Stimulated activated CD4-positive, alpha-beta T cell treated with anti-CD3 and anti-CD28 coated beads, Interleukin-15, amount 100 ng/mL, for 24 hours (primary cell): ENCODE measurements around the gene DCX.

Source experiments
- DNase-seq: peaks from one replicate; pipeline ENCODE4 v3.0.0-alpha.2; 2020

DCX gene

GRCh38 chrX:111302284-111302683 is 109.7 kb downstream of the DCX start:
- no peak for DNase-seq

GRCh38 chrX:111288841-111289240 is 123.2 kb downstream of the DCX start:
- DNase-seq: no peak

GRCh38 chrX:111284631-111285293 is 127.2 kb downstream of the DCX start:
- no peak for DNase-seq

- no peak for DNase-seq
These were observed 128.5 kb downstream of the DCX start for GRCh38 chrX:111283446-111283845.

GRCh38 chrX:111282991-111283390 is 129.0 kb downstream of the DCX start:
- DNase-seq: no peak

- DNase-seq: no peak
These were observed 129.9 kb downstream of the DCX start for GRCh38 chrX:111282139-111282538.

GRCh38 chrX:111270339-111270738 is 141.7 kb downstream of the DCX start, which contains the start of gene CAPN6:
CAPN6 (minus strand) TSS chrX:111270483; CDS start chrX:111263936, 6,547 bp downstream.
- DNase-seq: no peak

GRCh38 chrX:111268506-111268905 is 143.5 kb downstream of the DCX start:
- no peak for DNase-seq

GRCh38 chrX:111265486-111265885 is 146.5 kb downstream of the DCX start:
- DNase-seq: no peak

- no peak for DNase-seq
These were observed 147.6 kb downstream of the DCX start for GRCh38 chrX:111264385-111264784.

GRCh38 chrX:111262086-111262485 is 149.9 kb downstream of the DCX start:
- no peak for DNase-seq

- no peak for DNase-seq
These were observed 151.5 kb downstream of the DCX start for GRCh38 chrX:111260451-111260850.

- no peak for DNase-seq
These were observed 152.4 kb downstream of the DCX start for GRCh38 chrX:111259559-111259958.

GRCh38 chrX:111257733-111258132 is 154.3 kb downstream of the DCX start:
- DNase-seq: no peak

- no peak for DNase-seq
These were observed 156.9 kb downstream of the DCX start for GRCh38 chrX:111254896-111255693.

- no peak for DNase-seq
These were observed 167.7 kb downstream of the DCX start for GRCh38 chrX:111244235-111244750.
